ENCODE results near the gene PAQR6.

DNA sequence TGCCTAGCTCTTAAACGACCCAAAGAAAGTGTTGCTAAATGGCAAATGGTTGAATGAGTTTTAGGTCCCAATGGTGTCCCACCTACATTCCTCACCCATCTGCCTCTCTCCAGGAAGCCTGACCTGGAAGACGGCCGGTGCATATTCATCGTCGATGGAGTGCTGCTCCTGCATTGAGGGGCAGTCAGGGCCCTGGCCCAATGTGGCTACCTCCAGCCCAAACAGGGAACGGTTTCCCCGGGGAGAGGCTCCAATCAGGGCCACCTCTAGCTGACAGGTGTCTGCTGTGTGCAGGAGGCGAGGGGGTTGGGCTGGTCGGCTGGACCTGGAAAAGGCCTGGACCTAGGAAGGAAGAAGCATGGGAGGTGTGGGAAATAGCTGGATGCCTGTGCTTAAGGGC is 46.0 kb upstream of the PAQR6 start:
- TF ChIP-seq, protein P1, sequence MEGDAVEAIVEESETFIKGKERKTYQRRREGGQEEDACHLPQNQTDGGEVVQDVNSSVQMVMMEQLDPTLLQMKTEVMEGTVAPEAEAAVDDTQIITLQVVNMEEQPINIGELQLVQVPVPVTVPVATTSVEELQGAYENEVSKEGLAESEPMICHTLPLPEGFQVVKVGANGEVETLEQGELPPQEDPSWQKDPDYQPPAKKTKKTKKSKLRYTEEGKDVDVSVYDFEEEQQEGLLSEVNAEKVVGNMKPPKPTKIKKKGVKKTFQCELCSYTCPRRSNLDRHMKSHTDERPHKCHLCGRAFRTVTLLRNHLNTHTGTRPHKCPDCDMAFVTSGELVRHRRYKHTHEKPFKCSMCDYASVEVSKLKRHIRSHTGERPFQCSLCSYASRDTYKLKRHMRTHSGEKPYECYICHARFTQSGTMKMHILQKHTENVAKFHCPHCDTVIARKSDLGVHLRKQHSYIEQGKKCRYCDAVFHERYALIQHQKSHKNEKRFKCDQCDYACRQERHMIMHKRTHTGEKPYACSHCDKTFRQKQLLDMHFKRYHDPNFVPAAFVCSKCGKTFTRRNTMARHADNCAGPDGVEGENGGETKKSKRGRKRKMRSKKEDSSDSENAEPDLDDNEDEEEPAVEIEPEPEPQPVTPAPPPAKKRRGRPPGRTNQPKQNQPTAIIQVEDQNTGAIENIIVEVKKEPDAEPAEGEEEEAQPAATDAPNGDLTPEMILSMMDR (IDR thresholded peaks at IDR 0.05): no peak
- TF ChIP-seq POLR2AphosphoS5 (IDR thresholded peaks at IDR 0.05): no peak
- no peak for TF ChIP-seq EP300 (IDR thresholded peaks at IDR 0.05)
